PFSK-1 (cell line): Measurements from ENCODE around the gene RBM17.

ENCODE experiments used
- FOXP2 ChIP-seq: optimal IDR thresholded peaks from 2 replicates; pipeline ENCODE3; 2011; ENCODE audit warnings: borderline replicate concordance, control low read depth, inconsistent platforms; ENCODE audit not compliant: insufficient read depth; ENCODE audit errors: extremely low read length, extremely low read depth
- POLR2AphosphoS5 ChIP-seq: IDR thresholded peaks from 2 replicates; pipeline ENCODE4 v1.6.1; 2012; ENCODE audit warnings: low read depth, mild to moderate bottlenecking, control low read depth, low read length, moderate library complexity
- REST ChIP-seq, 2 experiments: IDR thresholded peaks; 2 replicates each; pipeline versions ENCODE4 v1.6.1 to v1.8.0; 2011 to 2012; ENCODE audit warnings: low read depth in 2 of 2, low read length in 2 of 2, control low read depth in 1 of 2, inconsistent platforms in 1 of 2, mild to moderate bottlenecking in 1 of 2, moderate library complexity in 1 of 2; ENCODE audit not compliant: insufficient read depth in 1 of 2
- SIN3A ChIP-seq: IDR thresholded peaks from 2 replicates; pipeline ENCODE4 v1.6.1; 2012; ENCODE audit warnings: mild to moderate bottlenecking, low read length, moderate library complexity, borderline replicate concordance; ENCODE audit not compliant: insufficient read depth
- TAF1 ChIP-seq: IDR thresholded peaks from 2 replicates; pipeline ENCODE4 v1.6.1; 2012; ENCODE audit warnings: low read length, control low read depth, borderline replicate concordance; ENCODE audit not compliant: insufficient read depth

Gene RBM17

GRCh38 chr10:6116806-6117205, 28.0 kb downstream of the RBM17 start:
- TF ChIP-seq TAF1 (no peak), FOXP2 (no peak), REST (IDR thresholded peaks at IDR 0.05; ENCODE audit: insufficient read depth in 1 of 2, low read depth in 2 of 2, low read length in 2 of 2) (no peak), SIN3A (no peak), POLR2AphosphoS5 (no peak)

- TF ChIP-seq TAF1 (no peak), SIN3A (no peak), FOXP2 (no peak), POLR2AphosphoS5 (no peak), REST (IDR thresholded peaks at IDR 0.05; ENCODE audit: insufficient read depth in 1 of 2, low read depth in 2 of 2, low read length in 2 of 2) (no peak)
Measured at GRCh38 chr10:6117711-6118110, 28.9 kb downstream of the RBM17 start.

GRCh38 chr10:6119423-6119822, 30.6 kb downstream of the RBM17 start:
- TF ChIP-seq POLR2AphosphoS5 (no peak), REST (IDR thresholded peaks at IDR 0.05; ENCODE audit: insufficient read depth in 1 of 2, low read depth in 2 of 2, low read length in 2 of 2) (no peak), SIN3A (no peak), TAF1 (no peak), FOXP2 (no peak)

- TF ChIP-seq FOXP2 (no peak), REST (IDR thresholded peaks at IDR 0.05; ENCODE audit: insufficient read depth in 1 of 2, low read depth in 2 of 2, low read length in 2 of 2) (no peak), POLR2AphosphoS5 (no peak), TAF1 (no peak), SIN3A (no peak)
Measured at GRCh38 chr10:6119962-6120361, 31.1 kb downstream of the RBM17 start.

GRCh38 chr10:6120691-6121090, 31.9 kb downstream of the RBM17 start:
- TF ChIP-seq TAF1 (no peak), POLR2AphosphoS5 (no peak), REST (IDR thresholded peaks at IDR 0.05; ENCODE audit: insufficient read depth in 1 of 2, low read depth in 2 of 2, low read length in 2 of 2) (no peak), FOXP2 (no peak), SIN3A (no peak)
